HG02610 (cell line): Measurements from ENCODE around the gene ST3GAL3.
A peak's percentile ranks its signal among the peaks of the same experiment; 100 is the strongest.

Source experiments
- ATAC-seq: cut with Tn5 transposase; IDR thresholded peaks from one replicate; pipeline ENCODE4 v1.9.1; 2021; ENCODE audit warnings: mild to moderate bottlenecking, moderate library complexity; ENCODE audit not compliant: unreplicated experiment

The ST3GAL3 gene

GRCh38 chr1:43957407-43958040, 250.2 kb downstream of the ST3GAL3 start:
- ATAC-seq: no peak

- no peak for ATAC-seq
Observed at GRCh38 chr1:43958351-43959255, 251.3 kb downstream of the ST3GAL3 start.

- ATAC-seq: no peak
Observed at GRCh38 chr1:43960798-43961197, 253.5 kb downstream of the ST3GAL3 start.

GRCh38 chr1:43961692-43962091, 254.4 kb downstream of the ST3GAL3 start:
- ATAC-seq: no peak

DNA sequence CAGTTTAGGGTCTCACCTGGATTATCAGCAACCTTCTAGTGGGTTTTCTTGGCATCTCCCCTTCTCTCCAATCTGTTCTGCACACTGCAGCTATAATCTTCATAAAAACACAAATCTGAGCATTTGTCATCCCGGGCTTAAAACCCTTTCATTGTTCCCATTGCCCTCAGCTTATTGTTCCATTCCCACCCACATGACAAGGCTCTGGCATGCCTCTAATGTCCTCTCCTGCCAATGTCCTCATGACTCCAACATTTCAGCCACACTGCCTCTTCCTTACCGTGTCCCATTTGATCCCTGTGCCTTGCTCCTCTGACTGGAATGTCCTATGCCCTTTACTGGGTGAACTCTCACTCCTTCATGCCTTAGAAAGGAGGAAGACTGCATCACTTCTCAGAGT, 255.0 kb downstream of the ST3GAL3 start:
- ATAC-seq: no peak

DNA sequence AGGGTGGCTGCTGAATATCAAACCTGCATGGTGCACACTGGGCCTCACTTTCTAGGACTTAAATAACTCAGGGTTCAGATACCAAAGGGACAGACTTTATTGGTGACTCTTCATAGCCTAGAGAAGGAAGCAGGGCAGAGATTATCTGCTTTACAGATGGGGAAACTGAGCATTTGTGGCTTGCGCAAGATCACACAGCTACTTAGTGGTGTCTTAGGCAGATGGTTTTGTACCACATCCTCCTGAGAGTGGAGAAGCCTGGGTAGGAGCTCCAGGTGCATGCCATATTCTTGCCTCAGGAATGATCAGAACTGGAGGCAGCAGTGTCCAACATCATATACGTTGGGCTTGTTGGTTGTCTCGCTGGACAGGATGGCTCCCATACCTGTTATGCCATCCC, 255.7 kb downstream of the ST3GAL3 start:
- ATAC-seq: no peak

GRCh38 chr1:43963890-43964289, 256.6 kb downstream of the ST3GAL3 start:
- ATAC-seq: no peak

GRCh38 chr1:43965316-43965715, 258.0 kb downstream of the ST3GAL3 start:
- ATAC-seq: no peak

GRCh38 chr1:43968348-43968948, 261.1 kb downstream of the ST3GAL3 start:
- ATAC-seq: no peak

DNA sequence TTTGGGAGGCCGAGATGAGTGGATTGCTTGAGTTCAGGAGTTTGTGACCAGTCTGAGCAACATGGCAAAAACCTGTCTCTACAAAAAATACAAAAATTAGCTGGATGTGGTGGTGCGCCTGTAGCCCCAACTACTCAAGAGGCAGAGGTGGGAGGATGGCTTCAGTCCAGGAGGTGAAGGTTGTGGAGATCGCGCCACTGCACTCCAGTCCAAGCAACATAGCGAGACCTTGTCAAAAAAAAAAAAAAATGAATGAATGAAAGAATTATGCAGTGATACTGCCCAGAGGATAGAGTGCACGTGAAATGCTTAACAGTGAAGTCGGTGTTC, 262.0 kb downstream of the ST3GAL3 start:
- ATAC-seq: no peak

- ATAC-seq: peak; percentile 88
Observed at GRCh38 chr1:43969746-43970466, 262.6 kb downstream of the ST3GAL3 start, which contains the start of gene DPH2. DPH2 (plus strand) TSS chr1:43970010; CDS start chr1:43970176, 166 bp downstream.

DNA sequence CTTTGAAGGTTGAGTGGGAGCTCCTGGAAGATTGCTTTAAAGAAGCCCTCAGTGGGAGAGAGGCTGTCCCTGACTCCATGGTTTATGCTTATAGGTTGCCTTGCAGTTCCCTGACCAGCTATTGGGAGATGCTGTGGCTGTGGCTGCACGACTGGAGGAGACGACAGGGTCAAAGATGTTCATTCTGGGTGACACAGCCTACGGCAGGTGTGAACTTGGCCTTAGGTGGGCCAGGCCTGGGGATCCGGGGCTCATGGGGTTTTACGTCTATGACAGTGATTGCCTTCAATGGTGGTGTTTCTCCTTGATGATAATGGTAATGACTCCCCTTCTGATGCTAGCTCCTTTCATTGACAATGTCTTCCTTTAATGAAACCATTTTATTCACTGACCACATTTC, 263.2 kb downstream of the ST3GAL3 start:
- no peak for ATAC-seq

DNA sequence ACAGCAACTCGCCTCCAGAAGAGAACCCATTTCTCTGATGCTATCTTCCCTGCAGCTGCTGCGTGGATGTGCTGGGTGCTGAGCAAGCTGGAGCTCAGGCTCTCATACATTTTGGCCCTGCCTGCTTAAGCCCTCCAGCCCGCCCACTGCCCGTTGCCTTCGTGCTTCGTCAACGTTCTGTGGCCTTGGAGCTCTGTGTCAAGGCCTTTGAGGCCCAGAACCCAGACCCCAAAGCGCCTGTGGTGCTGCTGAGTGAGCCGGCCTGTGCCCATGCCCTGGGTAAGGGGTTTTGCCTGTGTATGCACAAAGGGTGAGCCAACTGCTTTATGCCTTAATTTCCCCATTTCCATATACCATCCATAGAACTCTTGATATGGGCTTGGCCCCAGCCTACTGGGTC, 263.6 kb downstream of the ST3GAL3 start:
- ATAC-seq: no peak

- no peak for ATAC-seq
Observed at GRCh38 chr1:43971336-43971980, 264.1 kb downstream of the ST3GAL3 start.

GRCh38 chr1:43973981-43974442, 266.7 kb downstream of the ST3GAL3 start:
- no peak for ATAC-seq

- ATAC-seq: peak; percentile 59
Observed at GRCh38 chr1:43974443-43975248, 267.3 kb downstream of the ST3GAL3 start, which contains the start of gene ATP6V0B. ATP6V0B (plus strand) TSS chr1:43974960; CDS start chr1:43975041, 81 bp downstream.

- ATAC-seq: no peak
Observed at GRCh38 chr1:43975249-43975961, 268.1 kb downstream of the ST3GAL3 start.

- no peak for ATAC-seq
Observed at GRCh38 chr1:43976045-43976444, 268.7 kb downstream of the ST3GAL3 start.

- no peak for ATAC-seq
Observed at GRCh38 chr1:43976890-43977289, 269.6 kb downstream of the ST3GAL3 start.
